ENCODE results near the gene STX1B. TPM values are rescaled to one million over a fixed set of nuclear protein-coding genes. Genes with fewer than 3 reads are reported as not detected.

The STX1B gene
- total RNA-seq, 2 experiments from 2014 or later, result 1.1 to 1.8 TPM

GRCh38 chr16:30983898-30984610, 26.4 kb downstream of the STX1B start:
- ATAC-seq, result no peak

GRCh38 chr16:30983289-30983889, 27.0 kb downstream of the STX1B start:
- DNase-seq (no peak), ATAC-seq (no peak)
- Mint-ChIP-seq H3K4me3 (no peak overlapping the region), H3K36me3 (ENCODE audit: low read depth) (peaks cover 14% of the 10 kb centered on the region), H3K4me1 (ENCODE audit: low read depth) (no peaks in the 10 kb centered on the region), H3K27me3 (no peaks in the 10 kb centered on the region), H3K27ac (no peak overlapping the region), H3K9me3 (no peaks in the 10 kb centered on the region)
- TF ChIP-seq CTCF (IDR thresholded peaks at IDR 0.05), result no peak
- CTCF ChIA-PET, result interaction anchor here (0.7 to 3.8 kb wide), 9 partner anchors 10 to 462 kb away, joined by 3 to 21 read pairs (median 3); partner anchors contain the start of gene VKORC1
- POLR2A ChIA-PET, result interaction anchor here (1.3 to 1.5 kb wide), 3 partner anchors 12 to 101 kb away, joined by 4 read pairs; no protein-coding TSS in a partner anchor
- intact Hi-C loops (cut with micrococcal nuclease), result no loop called here

More at GRCh38 chr16:30983898-30984610, 26.4 kb downstream of the STX1B start:
- POLR2A ChIA-PET, result interaction anchor here (0.6 to 1.5 kb wide), 10 partner anchors 13 to 889 kb away, joined by 3 to 4 read pairs (median 3); partner anchors contain the start of genes STX4 and ZNF267
- CTCF ChIA-PET, result interaction anchor here (0.6 to 3.8 kb wide), 38 partner anchors 8 to 885 kb away, joined by 3 to 23 read pairs (median 5); partner anchors contain the start of genes ORAI3, VKORC1, ZNF646 and ZNF668
- TF ChIP-seq CTCF (IDR thresholded peaks at IDR 0.05), result no peak
- peaks cover 8% of the 10 kb centered on the region for H3K36me3 Mint-ChIP-seq (ENCODE audit: low read depth)
- no peak overlapping the region for H3K4me3 Mint-ChIP-seq
- DNase-seq, result no peak
- no peaks in the 10 kb centered on the region for H3K9me3 Mint-ChIP-seq
- intact Hi-C loops (cut with micrococcal nuclease), result no loop called here
- no peak overlapping the region for H3K27ac Mint-ChIP-seq
- H3K4me1 Mint-ChIP-seq (ENCODE audit: low read depth), result no peaks in the 10 kb centered on the region
- H3K27me3 Mint-ChIP-seq, result no peaks in the 10 kb centered on the region

GRCh38 chr16:30982548-30983288, 27.7 kb downstream of the STX1B start:
- Mint-ChIP-seq H3K4me3 (no peak overlapping the region), H3K9me3 (no peaks in the 10 kb centered on the region), H3K27me3 (no peaks in the 10 kb centered on the region), H3K27ac (no peak overlapping the region), H3K4me1 (ENCODE audit: low read depth) (no peaks in the 10 kb centered on the region), H3K36me3 (ENCODE audit: low read depth) (peaks cover 14% of the 10 kb centered on the region)
- TF ChIP-seq CTCF (IDR thresholded peaks at IDR 0.05), result no peak
- ChIA-PET CTCF (interaction anchor here (0.7 to 3.8 kb wide), 7 partner anchors 11 to 403 kb away, joined by 3 to 21 read pairs (median 3); partner anchors contain the start of gene STX4), POLR2A (interaction anchor here (1.4 to 1.5 kb wide), 2 partner anchors 12 to 24 kb away, joined by 4 read pairs; no protein-coding TSS in a partner anchor)
- no peak for DNase-seq
- no peak for ATAC-seq
- intact Hi-C loops (cut with micrococcal nuclease), result no loop called here

- intact Hi-C loops (cut with micrococcal nuclease), result no loop called here
- Mint-ChIP-seq H3K4me1 (ENCODE audit: low read depth) (peaks cover 3% of the 10 kb centered on the region), H3K36me3 (ENCODE audit: low read depth) (peaks cover 22% of the 10 kb centered on the region), H3K27me3 (no peaks in the 10 kb centered on the region), H3K9me3 (no peaks in the 10 kb centered on the region), H3K4me3 (no peak overlapping the region), H3K27ac (no peak overlapping the region)
- CTCF ChIA-PET, result no interaction called here
- no peak for TF ChIP-seq CTCF (IDR thresholded peaks at IDR 0.05)
- POLR2A ChIA-PET, result no interaction called here
- no peak for ATAC-seq
- DNase-seq, result no peak
These were observed 29.5 kb downstream of the STX1B start for GRCh38 chr16:30980959-30981358.

Data from activated CD8-positive, alpha-beta T cell treated with anti-CD3 and anti-CD28 coated beads for 36 hours (primary cell).